ENCODE results near the gene TMEM183A. TPM values are rescaled to one million over a fixed set of nuclear protein-coding genes. Genes with fewer than 3 reads are reported as not detected.
"Not testable (repeated sequence)": the region's sequence is repeated elsewhere in the genome, so short reads cannot be mapped to it uniquely, and the experiment has no call there.

Gene TMEM183A
- total and polyA plus RNA-seq, 11 donors: 9.5 to 45.7 (median 29.9) TPM

- WGBS, 4 donors: 82 to 89% (median 87%) methylated on average over 1 of the region's 1 CpG
- no peaks in the 10 kb centered on the region for H3K36me3 ChIP-seq
- ATAC-seq (no peak), DNase-seq (no peak)
- no peaks in the 10 kb centered on the region for H3K27me3 ChIP-seq
- H3K4me1 ChIP-seq: peaks cover 0 to 15% (median 5%) of the 10 kb centered on the region in 12 donors
- intact Hi-C loops (cut with DNase I): loop anchor here in 1 of 10 donors (5.0 kb wide), 1 partner anchor 81 kb away; no protein-coding TSS in a partner anchor
- no peaks in the 10 kb centered on the region for H3K9me3 ChIP-seq
- no peak for TF ChIP-seq POLR2A (IDR thresholded peaks at IDR 0.05)
- no peak for TF ChIP-seq CTCF (IDR thresholded peaks at IDR 0.05)
- H3K4me3 ChIP-seq: no peak overlapping the region
- no peak overlapping the region for H3K27ac ChIP-seq
Observed at GRCh38 chr1:203002951-203003350, 4.2 kb upstream of the TMEM183A start.

GRCh38 chr1:203005395-203006142 lies 1.6 kb upstream of the TMEM183A start:
- H3K9me3 ChIP-seq, H3K27ac ChIP-seq, ATAC-seq, H3K27me3 ChIP-seq, DNase-seq: not testable (repeated sequence)
- WGBS, 4 donors: 75 to 84% (median 80%) methylated on average over 17 of the region's 17 CpGs
- Histone ChIP-seq H3K4me1 (peaks cover 0 to 32% (median 15%) of the 10 kb centered on the region in 12 donors), H3K36me3 (peaks cover 0 to 21% (median 20%) of the 10 kb centered on the region in 9 donors), H3K4me3 (peak overlapping the region in 1 of 12 donors; percentile 96)
- intact Hi-C loops (cut with DNase I): loop anchor here in 4 of 10 donors (2.0 to 5.0 kb wide), 4 partner anchors 21 to 79 kb away; partner anchors contain the start of genes KLHL12 (in 2 of the 4), CYB5R1 (in 1 of the 4) and PPFIA4 (in 1 of the 4)

GRCh38 chr1:203009185-203009584 lies 2.0 kb downstream of the TMEM183A start:
- WGBS, 4 donors: 88 to 92% (median 89%) methylated on average over 3 of the region's 3 CpGs
- Histone ChIP-seq H3K4me1 (peaks cover 0 to 32% (median 15%) of the 10 kb centered on the region in 12 donors), H3K27me3 (no peaks in the 10 kb centered on the region), H3K9me3 (peaks cover 0 to 4% (median 0%) of the 10 kb centered on the region in 12 donors), H3K36me3 (peaks cover 0 to 57% (median 53%) of the 10 kb centered on the region in 9 donors), H3K4me3 (no peak overlapping the region), H3K27ac (no peak overlapping the region)
- no peak for TF ChIP-seq CTCF (IDR thresholded peaks at IDR 0.05)
- no peak for TF ChIP-seq POLR2A (IDR thresholded peaks at IDR 0.05)
- intact Hi-C loops (cut with DNase I): loop anchor here in 2 of 10 donors (5.0 kb wide), 2 partner anchors 42 to 82 kb away; partner anchors contain the start of genes CYB5R1 (in 1 of the 2) and KLHL12 (in 1 of the 2)
- ATAC-seq (no peak), DNase-seq (no peak)

- Histone ChIP-seq H3K4me3 (no peak overlapping the region), H3K9me3 (peaks cover 0 to 4% (median 0%) of the 10 kb centered on the region in 12 donors), H3K36me3 (peaks cover 0 to 81% (median 77%) of the 10 kb centered on the region in 9 donors), H3K4me1 (peaks cover 0 to 27% (median 12%) of the 10 kb centered on the region in 12 donors), H3K27me3 (no peaks in the 10 kb centered on the region), H3K27ac (no peak overlapping the region)
- no peak for TF ChIP-seq POLR2A (IDR thresholded peaks at IDR 0.05)
- TF ChIP-seq CTCF (IDR thresholded peaks at IDR 0.05): no peak
- intact Hi-C loops (cut with DNase I): no loop called here
- DNase-seq: no peak
- ATAC-seq: no peak
- 98 to 99% (median 98%) methylated on average over 5 of the region's 5 CpGs for WGBS, 4 donors
Observed at GRCh38 chr1:203011582-203011981, 4.4 kb downstream of the TMEM183A start.
